Fibroblast of skin of scalp (primary cell): ENCODE data around the gene RAB3GAP1. TPM values are rescaled to one million over a fixed set of nuclear protein-coding genes. Genes with fewer than 3 reads are reported as not detected.
"Not testable (repeated sequence)": the region's sequence is repeated elsewhere in the genome, so short reads cannot be mapped to it uniquely, and the experiment has no call there.

Source experiments
- DNase-seq: peaks from one replicate; pipeline ENCODE4 v3.0.0-alpha.2; 2013
- polyA plus RNA-seq, 2 experiments: library from polyadenylated mRNA; unstranded; fragments of 120-200 nt; gene quantifications; one replicate each; pipeline ENCODE4 v1.2.1, GENCODE V29; 2013; ENCODE audit not compliant: insufficient read length in 2 of 2

The RAB3GAP1 gene
- polyA plus RNA-seq (2013, experiment 1 of 2; ENCODE audit: insufficient read length), result 54.2 TPM
- 58.7 TPM for polyA plus RNA-seq (2013, experiment 2 of 2; ENCODE audit: insufficient read length)

- DNase-seq, result peak; percentile 85
Observed at GRCh38 chr2:135052042-135052876, at the start of gene RAB3GAP1. Gene RAB3GAP1 (plus strand): TSS chr2:135052292. CDS start chr2:135052308, 16 bp downstream.

DNA sequence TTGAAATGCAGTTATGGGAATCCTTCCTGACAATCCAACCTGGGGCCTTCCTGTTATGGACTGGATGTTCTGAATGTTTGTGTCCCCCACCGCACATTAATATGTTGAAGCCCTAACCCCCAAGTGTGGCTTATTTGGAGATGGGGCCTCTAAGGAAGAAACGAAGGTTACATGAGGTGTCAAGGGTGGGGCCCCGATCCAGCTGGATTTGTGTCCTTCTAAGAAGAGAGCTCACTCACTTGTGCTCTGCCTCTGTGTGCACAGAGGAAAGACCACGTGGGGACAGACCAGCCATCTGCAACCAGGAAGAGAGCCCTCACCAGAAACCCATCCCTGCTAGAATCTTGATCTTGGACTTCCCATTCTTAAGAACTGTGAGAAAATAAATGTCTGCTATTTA lies 49.3 kb upstream of the RAB3GAP1 start:
- no peak for DNase-seq

- peak; percentile 68 for DNase-seq
Observed at GRCh38 chr2:135004005-135004746, 47.9 kb upstream of the RAB3GAP1 start.

DNA sequence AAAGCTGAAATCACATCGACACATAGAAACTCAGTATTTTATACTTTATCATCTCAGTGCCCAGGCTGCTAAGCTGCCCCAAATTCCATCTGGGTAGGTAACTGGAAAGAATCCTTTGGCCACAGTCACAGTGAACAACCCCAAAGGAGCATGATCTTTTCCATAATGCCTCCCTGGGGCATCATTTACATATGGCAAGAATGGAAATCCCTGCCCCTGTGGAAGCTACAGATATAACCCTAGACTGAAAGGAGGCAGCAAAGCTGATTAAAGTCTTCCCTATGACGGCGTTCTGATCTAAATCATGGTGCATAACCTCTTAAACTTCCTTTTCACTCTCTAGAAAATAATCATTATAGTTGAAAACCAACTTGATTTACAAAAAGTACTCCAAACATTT lies 46.3 kb upstream of the RAB3GAP1 start:
- DNase-seq, result no peak

DNA sequence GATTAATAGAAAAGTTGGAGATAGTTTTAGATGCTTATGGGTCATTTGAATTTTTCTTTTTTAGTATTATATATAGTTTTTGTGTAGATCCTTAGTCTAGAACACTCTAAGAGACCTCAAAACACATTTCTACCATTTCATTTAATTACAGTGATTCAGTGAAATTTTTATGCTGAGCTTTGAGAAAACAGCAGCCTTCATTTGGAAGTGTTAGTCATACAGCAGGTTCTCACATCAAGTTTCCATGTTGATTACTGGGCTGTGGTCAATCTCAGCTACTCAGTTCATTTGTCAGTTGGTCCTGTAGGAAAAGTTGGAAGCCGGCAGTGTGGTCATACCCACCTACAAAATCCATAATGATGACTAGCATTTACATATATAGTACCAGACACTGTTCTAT lies 42.8 kb upstream of the RAB3GAP1 start:
- no peak for DNase-seq

GRCh38 chr2:135010200-135010942 lies 41.7 kb upstream of the RAB3GAP1 start:
- DNase-seq, result no peak

DNA sequence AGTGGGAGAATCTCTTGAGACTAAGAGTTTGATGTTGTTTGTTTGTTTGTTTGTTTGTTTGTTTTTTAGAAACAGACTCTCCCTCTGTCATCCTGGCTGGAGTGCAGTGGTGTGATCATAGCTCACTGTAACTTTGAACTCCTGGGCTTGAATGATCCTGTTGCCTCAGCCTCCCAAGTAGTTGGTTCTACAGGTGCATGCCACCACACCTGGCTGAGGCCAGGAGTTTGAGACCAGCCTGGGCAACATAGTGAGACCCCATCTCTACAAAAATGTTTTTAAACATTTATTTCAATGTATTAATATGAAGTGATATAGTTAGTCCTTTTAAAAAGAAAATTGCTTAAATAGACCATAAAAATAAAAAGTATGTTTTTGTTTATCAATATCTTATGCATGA lies 40.5 kb upstream of the RAB3GAP1 start:
- DNase-seq, result no peak

- no peak for DNase-seq
Observed at GRCh38 chr2:135021618-135022017, 30.5 kb upstream of the RAB3GAP1 start.

GRCh38 chr2:135022952-135023880 lies 28.9 kb upstream of the RAB3GAP1 start:
- DNase-seq, result no peak

DNA sequence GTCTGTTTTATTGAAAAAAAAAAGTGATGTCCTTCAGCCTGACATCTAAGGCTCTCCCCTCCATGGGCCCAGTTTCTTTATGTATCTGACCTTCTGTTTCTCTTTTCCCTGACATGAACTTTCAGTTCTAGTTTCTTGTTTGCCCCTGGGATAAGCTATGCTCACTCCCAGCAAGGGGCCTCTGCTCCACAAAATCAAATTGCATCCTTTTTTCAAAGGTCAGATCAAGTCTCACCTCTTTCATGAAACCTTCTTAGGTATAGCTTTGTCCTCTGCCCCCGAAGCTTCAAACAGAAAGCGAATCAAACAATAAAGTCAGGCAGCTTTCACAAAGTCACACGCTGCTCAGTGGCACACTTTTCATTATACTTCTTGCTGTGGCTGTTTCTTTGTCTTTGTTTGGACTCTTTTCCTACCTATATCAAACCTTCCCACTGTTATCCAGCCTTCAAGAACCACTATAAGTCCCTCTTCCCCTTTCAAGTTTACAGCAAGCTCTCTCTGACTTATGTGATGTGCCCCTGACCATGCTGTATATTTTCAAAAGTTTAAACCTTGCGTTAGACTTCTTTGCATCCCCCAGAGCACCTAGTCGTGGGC lies 28.1 kb upstream of the RAB3GAP1 start:
- DNase-seq, result no peak

- no peak for DNase-seq
Observed at GRCh38 chr2:135029481-135030134, 22.5 kb upstream of the RAB3GAP1 start.

- peak; percentile 51 for DNase-seq
Observed at GRCh38 chr2:135030826-135031225, 21.3 kb upstream of the RAB3GAP1 start.

- not testable (repeated sequence) for DNase-seq
Observed at GRCh38 chr2:135033216-135033615, 18.9 kb upstream of the RAB3GAP1 start.

GRCh38 chr2:135037831-135038230 lies 14.3 kb upstream of the RAB3GAP1 start:
- no peak for DNase-seq

DNA sequence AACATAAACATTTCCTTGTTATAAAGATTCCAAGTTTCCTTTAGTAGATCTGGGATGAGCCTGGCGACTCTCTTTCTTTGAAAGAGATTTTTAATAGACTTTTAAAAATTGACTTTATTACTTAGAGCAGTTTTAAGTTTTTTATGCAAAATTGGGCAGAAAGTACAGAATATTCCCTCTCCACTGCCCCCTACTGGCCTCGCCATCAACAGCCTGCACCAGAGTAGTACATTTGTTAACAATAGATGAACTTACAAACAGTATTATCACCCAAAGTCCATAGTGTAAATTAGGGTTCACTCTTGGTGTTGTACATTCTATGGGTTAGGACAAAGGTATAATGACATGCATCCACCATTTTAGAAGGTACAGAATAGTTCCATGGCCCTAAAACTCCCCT lies 8.7 kb upstream of the RAB3GAP1 start:
- DNase-seq, result no peak

DNA sequence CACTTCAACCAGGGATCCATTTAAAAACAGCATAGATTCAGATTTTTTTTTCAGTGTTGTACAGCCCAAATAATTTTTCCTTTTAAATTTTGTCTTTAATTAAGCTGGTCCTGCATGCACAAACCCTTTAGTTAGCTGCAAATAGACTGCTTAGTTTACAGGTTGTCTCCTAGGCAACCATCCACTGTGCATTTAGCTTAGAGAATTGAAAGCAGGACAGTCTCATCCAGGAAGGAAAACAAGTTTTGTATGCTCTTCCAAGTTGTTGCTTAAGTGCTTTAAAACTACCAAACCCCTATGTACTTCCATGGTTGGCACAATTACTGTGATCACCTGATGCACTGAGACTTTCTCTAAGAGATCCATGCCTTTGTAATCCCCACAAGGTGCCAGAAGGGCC lies 4.8 kb upstream of the RAB3GAP1 start, which contains the start of gene MAP3K19:
Gene MAP3K19, minus strand, starts transcription at position 148 of the 400 bp plus-strand sequence. CDS start 22,800 bp downstream, outside the sequence.
- no peak for DNase-seq

DNA sequence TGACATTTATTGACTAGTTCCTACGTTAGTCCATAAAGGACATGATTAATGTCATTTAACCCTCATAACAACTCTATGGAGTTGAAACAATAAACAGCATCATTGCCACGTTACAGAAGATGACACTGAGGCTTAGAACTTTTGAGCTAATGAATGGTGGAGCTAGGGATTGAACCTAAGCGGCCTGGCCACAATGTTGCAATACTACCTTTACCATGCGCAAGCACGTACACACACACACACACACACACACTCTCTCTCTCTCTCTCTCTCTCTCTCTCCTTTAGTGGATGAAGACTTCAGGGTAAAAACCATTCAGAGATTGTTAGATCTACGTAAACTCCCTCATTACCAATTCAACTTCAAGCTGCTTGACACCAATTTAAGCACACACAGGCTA lies 4.0 kb upstream of the RAB3GAP1 start:
- no peak for DNase-seq

DNA sequence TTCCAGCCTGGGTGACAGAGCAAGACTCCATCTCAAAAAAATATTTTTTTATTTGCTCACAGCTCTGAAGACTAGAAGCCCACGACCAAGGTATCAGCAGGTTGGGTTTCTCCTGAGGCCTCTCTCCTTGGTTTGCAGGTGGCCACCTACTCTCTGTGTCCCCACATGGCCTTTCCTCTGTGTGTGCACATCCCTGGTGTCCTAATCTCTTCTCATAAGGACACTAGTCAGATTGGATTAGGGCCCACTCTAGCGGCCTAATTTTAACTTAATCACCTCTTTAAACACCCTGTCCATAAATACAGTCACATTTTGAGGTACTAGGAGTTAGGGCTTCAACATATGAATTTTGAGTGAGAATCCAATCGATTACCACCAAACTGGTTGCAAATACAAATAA lies 2.0 kb upstream of the RAB3GAP1 start:
- no peak for DNase-seq

- DNase-seq, result no peak
Observed at GRCh38 chr2:135050684-135051083, 1.4 kb upstream of the RAB3GAP1 start.

DNA sequence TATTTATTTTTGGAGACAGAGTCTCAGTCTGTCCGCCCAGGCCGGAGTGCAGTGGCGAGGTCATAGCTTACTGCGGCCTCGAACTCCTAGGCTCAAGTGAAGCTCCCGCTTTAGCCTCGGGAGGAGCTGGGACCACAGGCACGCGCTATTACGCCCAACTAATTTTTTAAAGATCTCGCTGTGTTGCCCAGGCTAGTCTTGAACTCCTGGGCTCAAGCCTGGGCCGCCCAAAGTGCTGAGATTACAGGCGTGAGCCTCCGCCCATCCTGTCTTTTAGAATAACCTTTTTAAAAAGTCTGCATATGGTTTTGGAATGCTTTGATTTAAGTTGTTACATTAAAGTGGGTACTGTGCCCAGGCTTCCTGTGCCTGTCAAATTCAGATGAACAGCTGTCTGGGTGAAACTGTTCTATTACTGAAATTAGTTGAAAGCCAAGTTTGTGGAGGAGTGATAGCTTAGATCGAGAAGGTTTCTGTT lies 944 bp downstream of the RAB3GAP1 start:
- peak; percentile 16 for DNase-seq
